GM19463 (cell line): Measurements from ENCODE around the gene MRGPRE.
"Not testable (repeated sequence)": the region's sequence is repeated elsewhere in the genome, so short reads cannot be mapped to it uniquely, and the experiment has no call there.

Source experiments
- ATAC-seq: cut with Tn5 transposase; IDR thresholded peaks from one replicate; pipeline ENCODE4 v1.9.1; 2021; ENCODE audit warnings: mild to moderate bottlenecking, moderate library complexity; ENCODE audit not compliant: unreplicated experiment

The MRGPRE gene, protein sequence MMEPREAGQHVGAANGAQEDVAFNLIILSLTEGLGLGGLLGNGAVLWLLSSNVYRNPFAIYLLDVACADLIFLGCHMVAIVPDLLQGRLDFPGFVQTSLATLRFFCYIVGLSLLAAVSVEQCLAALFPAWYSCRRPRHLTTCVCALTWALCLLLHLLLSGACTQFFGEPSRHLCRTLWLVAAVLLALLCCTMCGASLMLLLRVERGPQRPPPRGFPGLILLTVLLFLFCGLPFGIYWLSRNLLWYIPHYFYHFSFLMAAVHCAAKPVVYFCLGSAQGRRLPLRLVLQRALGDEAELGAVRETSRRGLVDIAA

DNA sequence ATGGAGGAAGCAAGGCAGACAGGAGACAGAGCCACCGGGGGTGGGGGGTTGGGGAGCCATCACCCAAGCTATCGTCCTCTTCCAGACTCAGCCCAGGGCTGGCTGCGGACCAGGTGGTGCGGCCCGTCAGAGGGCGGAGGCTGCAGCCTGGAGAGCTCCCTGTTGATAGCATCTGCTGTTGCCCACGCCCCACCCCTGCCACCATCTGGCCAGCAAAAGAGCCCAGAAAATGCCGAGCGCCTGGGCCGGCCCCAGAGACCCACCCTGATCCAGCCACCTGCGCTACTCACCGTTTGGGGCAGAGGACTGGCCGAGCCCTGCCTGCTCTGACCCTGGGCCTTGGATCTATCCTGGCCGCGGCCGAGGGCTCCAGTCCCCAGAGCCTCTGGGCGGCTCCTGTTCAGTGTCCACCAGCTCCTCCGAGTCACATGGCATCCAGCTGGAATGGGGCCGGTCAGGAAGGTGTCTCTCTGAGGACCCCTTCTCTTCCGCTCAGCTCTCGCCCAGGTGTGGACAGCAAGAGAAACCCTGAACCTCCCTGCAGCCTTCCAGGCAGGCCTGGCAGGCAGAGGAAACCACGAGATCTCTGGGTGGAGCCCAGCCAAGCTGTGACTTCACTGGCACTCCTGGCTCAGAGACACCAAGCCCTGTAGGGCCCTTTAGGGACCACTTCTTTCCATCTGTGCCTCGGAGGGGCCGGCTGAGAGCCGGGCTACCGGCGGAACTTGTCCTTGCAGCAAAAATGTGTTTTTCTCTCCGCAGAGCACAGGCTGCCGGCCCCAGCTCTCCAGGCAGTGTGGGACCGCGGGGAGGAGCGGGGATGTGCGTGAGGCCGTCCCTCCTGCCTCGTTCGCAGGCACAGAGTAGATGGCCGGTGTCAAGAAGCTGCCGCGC, at the start of gene MRGPRE:
TSS of gene MRGPRE (minus strand) at position 567 of the 894 bp plus-strand sequence. CDS start 3,618 bp downstream, outside the sequence.
- no peak for ATAC-seq

DNA sequence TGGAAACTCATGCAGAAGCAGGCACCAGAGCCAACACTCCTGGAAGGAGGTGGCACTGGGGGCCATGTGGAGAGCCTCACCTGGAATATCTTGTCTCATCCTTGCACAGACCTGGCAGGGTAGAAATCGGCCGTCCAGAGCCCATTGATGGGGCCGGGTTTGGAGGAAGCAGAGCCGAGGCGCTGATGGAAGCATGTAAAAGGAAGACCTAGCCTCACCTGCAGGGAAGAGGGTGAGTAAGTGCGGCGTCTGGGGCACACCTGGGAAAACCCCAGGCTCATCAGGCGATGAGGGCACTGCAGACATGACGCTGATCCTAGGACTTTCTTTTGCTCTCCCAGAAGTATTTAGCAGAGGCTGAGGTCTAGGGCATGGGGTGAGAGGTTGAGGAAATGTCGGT, 48.9 kb upstream of the MRGPRE start:
- ATAC-seq: not testable (repeated sequence)

DNA sequence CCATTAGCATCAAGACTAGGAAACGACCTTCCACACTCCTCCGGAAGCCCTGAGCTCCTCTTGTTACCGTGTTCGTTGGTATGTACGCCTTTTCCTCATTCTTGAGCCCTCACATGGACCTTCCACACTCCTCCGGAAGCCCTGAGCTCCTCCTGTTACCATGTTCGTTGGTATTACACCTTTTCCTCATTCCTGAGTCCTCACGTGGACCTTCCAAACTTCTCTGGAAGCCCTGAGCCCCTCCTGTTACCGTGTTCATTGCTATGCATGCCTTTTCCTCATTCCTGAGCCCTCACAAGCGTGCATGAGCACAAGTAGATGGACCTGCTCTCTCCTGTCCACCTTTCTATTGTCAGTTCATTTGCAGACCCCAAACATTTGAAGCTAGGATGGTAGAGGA, 48.4 kb upstream of the MRGPRE start:
- not testable (repeated sequence) for ATAC-seq

DNA sequence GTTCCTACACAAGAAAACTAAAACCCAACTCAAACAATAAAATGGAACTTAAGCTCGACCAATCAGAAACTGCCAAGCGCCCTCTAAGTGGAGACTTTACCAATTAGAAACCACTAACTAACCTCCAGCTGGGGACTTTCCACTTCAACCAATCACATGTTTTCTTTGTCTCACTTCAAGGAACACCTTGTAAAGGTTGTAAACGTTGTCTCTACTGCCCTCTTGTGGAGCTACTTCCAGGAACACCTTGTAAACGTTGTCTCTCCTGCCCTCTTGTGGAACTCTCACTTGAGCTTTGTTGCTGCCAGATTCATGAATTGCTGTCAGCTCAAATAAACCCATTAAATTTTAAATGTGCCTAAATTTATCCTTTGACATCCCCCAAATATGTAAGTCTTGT, 46.7 kb upstream of the MRGPRE start:
- not testable (repeated sequence) for ATAC-seq

DNA sequence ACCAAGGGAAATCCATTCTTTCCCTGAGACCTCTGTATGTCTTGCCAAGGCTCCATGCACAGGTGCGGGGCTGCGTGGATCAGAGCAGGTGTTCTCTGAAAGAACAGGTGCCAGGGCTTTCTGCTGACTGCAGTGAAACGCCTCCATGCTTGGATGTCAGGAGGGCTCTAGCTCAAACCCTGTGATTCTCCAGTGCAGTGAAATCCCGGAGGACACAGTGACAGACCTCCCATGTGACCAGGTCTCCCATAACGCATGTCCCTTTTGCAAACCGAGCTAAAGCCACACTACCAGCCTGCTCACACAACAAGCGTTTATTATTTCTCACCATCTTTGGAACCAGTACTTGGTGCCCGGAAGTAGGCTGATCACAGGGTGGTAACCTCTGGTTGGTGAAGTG, 41.4 kb upstream of the MRGPRE start:
- ATAC-seq: not testable (repeated sequence)

DNA sequence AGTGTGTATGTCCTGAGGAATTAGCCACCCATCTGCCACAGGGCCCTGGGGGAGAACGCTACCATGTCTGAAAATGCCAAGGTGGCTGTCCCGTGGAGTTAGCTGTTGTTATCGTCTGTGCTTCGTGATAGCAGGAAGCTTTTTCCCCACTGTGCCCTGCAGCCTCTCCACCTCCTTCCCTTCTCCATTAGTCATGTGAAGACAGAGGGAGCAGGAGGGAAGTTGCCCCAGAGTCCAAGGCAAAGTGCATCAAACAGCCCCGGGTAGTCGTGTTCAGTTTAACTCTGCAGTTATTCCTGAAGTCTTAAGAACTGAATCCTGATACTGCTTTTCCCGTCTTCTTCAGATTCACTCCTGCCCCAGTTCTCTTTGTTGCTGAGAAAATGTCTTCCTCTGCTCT, 30.3 kb upstream of the MRGPRE start:
- ATAC-seq: not testable (repeated sequence)

DNA sequence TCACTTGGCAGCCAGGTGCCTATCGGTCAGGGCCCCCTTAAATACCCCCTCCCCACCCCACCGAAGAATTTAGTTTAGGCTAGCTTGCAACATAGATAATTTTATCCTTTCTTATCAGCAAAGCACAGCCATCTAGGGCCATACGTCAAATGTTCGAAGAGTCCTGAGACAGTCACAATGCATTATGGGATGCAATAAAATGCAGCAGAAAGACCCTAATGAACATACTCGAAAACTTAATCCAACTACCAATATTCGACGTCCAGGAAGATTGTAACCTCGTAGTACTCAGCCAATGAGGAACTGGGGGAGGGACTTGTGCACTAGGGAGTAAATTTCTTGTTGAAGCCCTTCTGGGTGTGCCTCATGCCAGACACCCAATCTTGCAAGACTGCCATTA, 29.6 kb upstream of the MRGPRE start:
- not testable (repeated sequence) for ATAC-seq

DNA sequence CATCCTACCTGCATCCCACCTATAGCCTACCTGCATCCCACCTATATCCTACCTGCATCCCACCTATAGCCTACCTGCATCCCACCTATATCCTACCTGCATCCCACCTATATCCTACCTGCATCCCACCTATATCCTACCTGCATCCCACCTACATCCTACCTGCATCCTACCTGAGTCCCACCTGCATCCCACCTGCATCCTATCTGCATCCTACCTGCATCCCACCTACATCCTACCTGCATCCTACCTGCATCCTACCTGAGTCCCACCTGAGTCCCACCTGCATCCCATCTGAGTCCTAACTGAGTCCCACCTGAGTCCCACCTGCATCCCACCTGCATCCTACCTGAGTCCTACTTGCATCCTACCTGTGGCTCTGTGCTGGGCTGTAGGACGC, 25.3 kb upstream of the MRGPRE start:
- not testable (repeated sequence) for ATAC-seq

DNA sequence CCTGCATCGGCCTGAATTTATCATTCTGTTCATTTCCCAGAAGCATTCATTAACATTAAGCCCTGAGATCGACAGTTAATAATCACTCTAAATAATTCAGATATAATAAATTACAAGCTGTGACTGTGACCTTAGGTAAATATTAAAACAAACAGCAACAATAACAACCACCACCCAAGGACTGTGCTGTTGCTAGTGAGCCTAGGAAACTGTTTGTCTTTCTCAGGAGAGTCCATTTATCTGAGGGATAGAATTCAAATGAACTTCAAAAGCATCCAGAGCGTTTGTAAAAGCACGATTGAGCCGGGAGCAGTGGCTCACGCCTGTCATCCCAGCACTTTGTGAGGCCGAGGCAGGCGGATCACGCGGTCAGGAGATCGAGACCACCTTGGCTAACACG, 23.0 kb upstream of the MRGPRE start:
- not testable (repeated sequence) for ATAC-seq

DNA sequence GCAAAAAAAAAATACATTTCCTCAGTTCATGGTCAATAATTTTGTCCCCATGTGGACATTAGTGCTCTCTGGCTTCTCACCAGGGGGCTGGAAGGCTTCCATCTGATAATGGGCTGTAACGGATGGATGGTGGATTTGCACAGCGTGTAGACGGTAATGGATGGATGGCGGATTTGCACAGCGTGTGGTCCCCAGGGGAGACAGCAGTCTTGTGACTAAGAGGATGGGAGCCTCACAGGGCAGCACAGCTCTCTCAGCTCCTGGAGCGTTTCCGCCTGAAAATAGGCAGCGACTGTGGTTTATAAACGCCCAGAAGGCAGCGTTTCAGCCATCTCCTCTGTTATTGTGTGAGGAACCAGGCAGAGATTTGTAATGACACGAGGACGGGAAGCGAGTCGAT, 22.6 kb upstream of the MRGPRE start:
- ATAC-seq: not testable (repeated sequence)

DNA sequence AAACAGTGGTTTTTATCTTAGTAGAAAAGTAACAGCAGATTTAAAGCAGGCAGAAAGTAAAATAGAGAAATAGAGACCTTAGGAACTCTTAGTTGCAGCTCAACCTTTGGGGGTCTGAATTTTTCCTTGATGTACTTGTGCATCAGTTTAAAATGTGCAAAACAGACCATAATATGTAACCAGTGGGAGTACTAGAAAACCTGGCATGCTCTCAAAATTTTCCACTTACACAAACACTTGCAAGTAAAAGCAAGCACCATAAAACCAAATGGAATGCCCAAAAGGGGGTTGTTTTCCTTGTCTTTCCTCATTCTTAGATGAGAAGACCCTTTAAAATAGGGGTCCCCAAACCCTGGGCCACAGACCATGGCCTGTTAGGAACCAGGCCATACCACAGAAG, 12.9 kb upstream of the MRGPRE start:
- ATAC-seq: no peak

DNA sequence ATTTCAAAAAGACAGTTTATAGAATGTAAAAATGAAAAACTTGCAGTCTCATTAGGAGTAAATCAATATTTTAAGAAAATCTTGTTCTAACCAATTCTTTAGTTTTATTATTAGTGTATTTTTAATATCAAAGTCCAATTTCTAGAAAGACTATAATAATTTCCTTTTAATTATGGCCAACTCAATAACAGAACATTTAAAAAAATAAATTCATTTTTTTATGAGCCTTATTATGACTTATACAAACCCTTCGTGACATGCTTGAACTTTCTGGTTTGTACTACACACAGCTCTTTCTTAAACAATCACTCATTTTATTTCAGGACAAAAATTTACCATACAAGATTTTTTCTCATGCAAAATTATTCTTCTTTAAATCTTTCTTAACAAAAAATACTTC, 11.7 kb upstream of the MRGPRE start:
- ATAC-seq: no peak

DNA sequence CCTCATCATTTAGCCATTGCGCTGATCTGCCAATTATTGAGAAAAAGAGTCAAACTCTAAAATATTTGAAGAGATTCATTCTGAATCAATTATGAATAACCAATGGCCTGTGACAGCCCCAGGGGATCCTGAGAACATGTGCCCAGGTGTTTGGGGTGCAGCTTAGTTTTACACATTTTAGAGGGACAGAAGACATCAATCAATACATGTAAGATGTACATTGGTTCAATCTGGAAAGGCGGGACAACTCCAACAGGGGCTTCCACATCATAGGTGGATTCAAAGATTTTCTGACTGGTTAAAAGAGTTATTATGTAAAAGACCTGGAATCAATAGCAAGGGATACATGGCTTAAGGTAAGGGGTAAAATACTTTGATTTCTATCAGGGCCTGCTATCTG, 4.9 kb upstream of the MRGPRE start:
- ATAC-seq: no peak

DNA sequence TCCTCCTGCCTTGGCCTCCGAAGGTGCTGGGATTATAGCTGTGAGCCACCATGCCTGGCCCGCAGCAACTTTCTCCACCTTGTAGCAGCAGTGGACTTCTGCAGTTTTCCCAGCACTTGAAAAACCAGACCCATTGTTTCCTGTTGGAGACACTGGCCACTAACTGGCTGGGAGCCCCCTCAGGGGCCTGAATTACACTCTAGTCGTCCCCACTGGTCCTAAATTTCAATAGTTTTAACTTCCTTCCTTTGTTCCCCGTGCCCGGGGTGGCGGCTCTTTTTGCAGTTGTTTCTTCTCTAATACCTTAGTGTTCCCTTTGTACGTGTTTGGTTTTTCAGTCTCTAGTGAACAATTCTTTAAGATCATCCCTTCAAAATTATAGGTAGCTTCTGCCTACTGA, 2.6 kb upstream of the MRGPRE start:
- no peak for ATAC-seq

DNA sequence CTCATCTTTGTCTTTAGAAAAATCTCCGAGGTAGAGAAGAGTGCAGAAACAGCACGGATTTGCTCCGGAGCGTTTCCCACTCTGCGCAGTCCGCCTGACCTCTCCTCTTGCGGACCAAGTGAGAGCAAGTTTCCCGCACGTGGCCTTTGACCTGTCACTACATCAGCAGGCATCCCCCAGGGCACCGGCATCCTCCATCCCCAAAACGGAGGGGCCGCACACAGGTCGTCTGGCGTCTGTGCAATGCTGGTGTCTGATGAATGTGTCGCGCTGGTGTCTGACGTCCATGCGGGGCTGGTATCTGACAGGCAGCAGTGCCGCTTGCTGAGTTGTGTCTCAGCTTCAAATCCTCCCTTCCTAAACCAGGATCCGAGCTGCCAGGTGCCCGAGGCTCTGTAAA, 739 bp upstream of the MRGPRE start:
- no peak for ATAC-seq

DNA sequence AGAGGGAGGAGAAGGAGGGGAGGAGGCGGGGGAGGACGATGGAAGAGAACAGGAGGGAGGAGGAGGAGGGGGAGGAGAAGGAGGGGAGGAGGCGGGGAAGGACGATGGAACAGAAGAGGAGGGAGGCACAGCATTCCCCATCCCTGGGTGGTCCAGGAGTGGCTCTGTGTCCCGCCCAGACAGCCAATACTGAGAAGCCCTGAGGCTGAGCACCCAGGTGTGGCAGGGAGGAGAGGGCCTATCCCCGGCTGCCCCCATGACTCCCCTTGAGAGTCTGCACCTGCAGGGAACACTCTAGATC, 717 bp downstream of the MRGPRE start:
- ATAC-seq: no peak

DNA sequence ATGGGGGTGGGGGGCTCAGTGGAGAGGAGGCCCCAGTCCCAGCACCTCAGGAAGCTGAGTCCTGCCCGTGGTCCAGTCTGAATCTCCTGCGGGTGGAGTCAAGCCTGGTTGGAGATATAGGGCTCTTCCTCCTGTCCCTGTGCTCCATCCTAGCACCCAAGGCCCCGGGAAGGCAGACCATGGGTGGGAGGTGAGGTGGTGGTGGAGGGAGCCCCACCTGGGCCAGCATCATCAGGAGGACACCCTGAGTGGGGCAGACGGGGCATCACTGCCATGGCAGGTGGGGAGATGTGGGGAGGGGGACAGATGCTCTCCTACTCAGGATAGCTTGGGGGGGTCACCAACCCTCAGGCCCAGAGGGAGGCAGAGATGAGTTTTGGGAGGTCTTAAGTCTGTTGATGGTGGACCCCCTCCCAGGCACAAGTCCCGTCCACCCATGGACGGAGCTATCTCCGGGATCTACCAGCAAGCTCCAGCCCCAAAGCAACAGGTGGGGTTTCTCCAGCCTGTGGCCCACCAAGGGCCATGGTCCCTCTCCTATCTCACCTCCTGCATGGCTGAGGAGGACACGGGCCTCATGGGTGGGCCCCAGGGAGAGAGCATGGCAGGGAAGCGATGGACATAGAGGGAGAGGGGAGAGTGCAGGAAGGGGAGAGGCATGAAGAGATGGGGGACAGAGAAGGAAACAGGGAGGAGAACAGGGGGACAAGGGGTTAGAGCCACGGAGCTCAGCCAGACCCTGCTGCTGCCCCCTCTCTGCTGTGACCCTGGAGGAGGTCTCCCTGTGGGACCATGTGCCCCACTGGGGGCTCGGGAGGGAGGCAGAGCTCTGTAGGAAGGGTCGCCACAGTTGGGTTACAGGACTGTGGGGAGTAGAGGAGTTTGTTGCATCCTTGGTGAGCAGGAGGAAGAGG, 1.3 kb downstream of the MRGPRE start:
- ATAC-seq: no peak

DNA sequence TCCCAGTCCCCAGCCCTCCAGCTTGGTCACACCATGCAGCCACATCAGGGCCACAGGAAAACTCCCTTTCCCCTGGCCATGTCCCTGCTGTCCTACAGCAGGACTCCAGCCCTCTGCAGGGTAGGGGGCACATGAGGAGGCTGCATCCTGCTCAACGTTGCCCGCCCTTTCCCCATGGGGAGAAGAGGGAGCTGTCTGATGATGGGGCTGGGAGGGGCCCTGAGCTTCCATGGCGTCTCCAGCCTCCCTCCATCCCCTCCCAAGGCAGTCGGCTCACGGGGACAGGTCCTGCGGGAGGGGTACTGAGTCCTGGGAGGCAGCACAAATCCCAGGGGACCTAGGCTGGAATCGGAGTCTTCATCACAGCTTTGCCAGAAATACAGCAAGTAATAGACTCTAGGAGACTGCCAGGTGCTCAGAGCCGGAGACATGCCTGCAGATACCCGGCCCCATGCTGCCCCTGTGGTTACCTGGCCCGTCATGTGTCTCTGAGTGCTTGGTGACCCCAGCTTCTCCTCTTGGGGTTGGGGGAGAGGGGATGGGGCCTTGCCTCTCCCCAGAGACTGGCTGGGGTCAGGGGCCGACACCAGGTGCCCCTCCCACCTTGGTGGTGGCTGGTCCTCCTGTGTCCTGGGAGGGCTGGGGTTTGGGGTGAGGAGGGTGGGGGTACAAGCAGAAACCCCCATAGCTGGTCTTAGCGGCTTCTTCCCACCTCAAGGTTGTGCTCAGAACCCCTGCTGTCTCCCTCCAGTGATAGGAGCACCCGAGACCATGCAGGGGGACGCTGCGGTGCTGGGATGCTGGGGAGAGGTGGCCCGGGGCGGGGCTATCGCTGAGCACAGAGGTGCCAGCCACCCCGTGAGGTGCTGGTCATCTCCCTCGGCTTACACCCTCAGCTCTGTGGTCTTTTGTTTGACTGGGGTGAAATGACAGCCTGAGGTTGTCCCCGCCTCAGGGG, 2.3 kb downstream of the MRGPRE start:
- no peak for ATAC-seq

DNA sequence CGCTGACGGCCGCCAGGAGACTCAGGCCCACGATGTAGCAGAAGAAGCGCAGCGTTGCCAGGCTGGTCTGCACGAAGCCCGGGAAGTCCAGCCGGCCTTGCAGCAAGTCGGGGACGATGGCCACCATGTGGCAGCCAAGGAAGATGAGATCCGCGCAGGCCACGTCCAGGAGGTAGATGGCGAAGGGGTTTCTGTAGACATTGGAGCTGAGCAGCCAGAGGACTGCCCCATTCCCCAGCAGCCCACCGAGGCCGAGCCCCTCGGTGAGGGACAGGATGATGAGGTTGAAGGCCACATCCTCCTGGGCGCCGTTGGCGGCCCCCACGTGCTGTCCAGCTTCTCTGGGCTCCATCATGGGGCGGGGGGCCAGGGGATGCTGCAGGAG, 3.8 kb downstream of the MRGPRE start:
- no peak for ATAC-seq
